OCI-M2 (cell line): ENCODE results near the gene PTER.

Experiments
- DNase-seq: peaks from one replicate; lab custom pipeline; 2025; ENCODE audit not compliant: unreplicated experiment; lab: John Stamatoyannopoulos, UW

PTER gene

DNA sequence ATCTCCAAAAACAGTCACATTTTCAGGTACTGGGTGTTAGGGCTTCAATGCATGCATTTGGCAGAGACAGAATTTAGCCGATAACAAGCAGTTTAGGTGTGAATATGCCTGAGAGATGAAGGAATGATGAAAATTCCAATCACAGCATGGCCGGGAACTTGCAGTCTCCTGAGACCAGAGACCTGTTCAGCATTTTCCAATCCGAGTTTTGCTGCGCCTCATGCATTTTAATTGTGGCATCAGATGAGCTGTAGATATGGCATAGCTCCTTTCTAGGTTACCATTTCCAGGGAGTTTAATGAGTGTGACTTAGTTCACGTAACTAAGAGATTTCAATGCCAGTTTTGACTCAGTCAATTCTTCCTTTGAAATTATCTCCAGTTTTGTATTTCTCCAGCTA lies 99.3 kb downstream of the PTER start:
- no peak for DNase-seq

DNA sequence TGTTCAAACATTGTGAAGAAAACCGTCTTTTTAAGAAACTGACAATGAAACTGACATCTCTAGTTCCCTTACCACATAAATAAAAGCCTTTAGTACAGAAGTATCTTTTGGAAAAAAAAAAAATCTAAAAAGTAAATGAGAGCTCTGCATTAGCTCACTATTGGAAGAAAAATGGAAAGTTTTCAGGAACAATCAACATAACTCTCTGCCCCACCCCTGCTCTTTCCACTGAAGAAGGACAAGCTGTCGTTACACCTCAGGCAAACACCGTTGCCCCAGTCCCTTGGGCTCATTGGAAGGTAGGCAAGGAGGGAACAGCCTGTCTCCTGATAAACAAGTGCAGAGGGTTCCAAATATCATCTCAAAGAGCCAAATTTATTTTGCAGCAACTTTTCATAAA lies 107.3 kb downstream of the PTER start:
- DNase-seq: no peak

- DNase-seq: no peak
Measured at GRCh38 chr10:16544591-16544990, 107.8 kb downstream of the PTER start.

DNA sequence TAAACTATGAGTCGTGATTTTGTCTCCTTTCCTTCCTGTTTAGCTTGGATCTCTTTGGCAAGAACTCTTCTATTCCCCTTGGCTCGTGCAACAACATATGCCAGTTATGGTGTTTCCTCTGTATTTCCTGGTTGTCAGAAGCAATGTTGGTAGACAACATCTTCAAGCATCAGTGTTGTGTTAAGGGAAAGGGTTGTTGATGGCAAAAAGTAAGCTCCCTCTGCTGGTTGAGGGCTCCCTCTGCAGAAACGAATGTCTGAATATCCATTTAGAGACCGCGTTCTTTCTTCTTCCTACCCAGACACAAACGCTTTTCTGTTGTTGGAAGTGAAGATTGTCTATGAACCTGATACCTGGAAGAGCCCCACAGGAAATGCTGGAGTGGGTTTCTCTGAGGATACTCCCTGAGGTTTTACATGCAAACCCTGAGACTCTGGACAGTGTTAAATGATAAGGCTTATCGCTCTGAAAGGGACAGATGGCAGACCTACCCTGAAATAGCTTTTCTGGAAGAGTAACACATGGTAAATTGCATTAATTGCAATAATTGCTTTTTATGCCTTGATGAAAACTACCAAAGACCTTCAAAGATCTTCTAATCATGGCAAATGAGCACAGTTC lies 108.4 kb downstream of the PTER start:
- DNase-seq: no peak

GRCh38 chr10:16547973-16548372 lies 111.2 kb downstream of the PTER start:
- DNase-seq: no peak

- DNase-seq: no peak
Measured at GRCh38 chr10:16559236-16559773, 122.5 kb downstream of the PTER start.

DNA sequence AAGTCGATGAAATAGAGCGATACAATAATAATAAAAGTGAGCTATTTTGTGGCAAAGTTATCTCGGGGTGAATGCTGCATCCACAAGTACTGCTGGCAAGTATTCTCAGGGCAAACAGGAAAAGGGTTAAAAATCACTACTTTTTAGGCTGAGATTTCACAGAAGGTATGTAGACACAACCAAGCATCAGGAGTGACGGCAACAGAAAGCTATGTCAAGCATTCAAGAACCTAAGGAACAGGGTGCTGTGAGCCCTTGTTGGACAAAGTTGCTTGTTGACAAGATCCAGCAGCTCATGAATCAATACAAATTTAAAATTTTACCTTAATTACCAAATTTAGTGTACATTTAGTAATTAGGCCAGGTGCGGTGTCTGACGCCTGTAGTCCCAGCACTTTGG lies 126.1 kb downstream of the PTER start:
- no peak for DNase-seq
